HepG2 (cell line): ENCODE results near the gene TJP2. TPM values are rescaled to one million over a fixed set of nuclear protein-coding genes. Genes with fewer than 3 reads are reported as not detected.

Experiments used
- ATAC-seq: fragments of 200-7000 bp; cut with Tn5 transposase; 3 replicates; pipeline ENCODE4 v1.9.1; 2020; ENCODE audit warnings: mild to moderate bottlenecking, moderate library complexity
- BruUV-seq: library from RNA; stranded (reverse); fragments of 400-500 nt; replicated peaks from 2 replicates; lab custom pipeline; 2021; lab: Mats Ljungman, UMichigan
- CTCF ChIA-PET: fragments of 300-600 bp; formaldehyde crosslinking; extraction: SDS; loops from one replicate; lab custom pipeline; 2021; ENCODE audit warnings: low total read pairs, inconsistent platforms, low intra/inter-chr PET ratio; lab: Yijun Ruan, JAX
- POLR2A ChIA-PET: fragments of 350-600 bp; sonication (Branson Sonifier 250); formaldehyde crosslinking; loops from one replicate; lab custom pipeline; 2020; ENCODE audit warnings: antibody characterized with exemption, inconsistent platforms; lab: Yijun Ruan, JAX
- DNase-seq: peaks from one replicate; pipeline ENCODE4 v3.0.0-alpha.2; 2015; ENCODE audit warnings: low spot score
- FAIRE-seq: peaks from 3 replicates; lab custom pipeline; 2011; peaks lifted over from hg19 to GRCh38; lab: Jason Lieb, UNC
- H2AFZ ChIP-seq: one replicate; pipeline ENCODE4 v1.6.1; 2011; ENCODE audit warnings: low read length, inconsistent platforms
- H3K27ac ChIP-seq: fragments of 300-600 bp; 3 replicates; pipeline ENCODE4 v1.8.0; 2011; ENCODE audit warnings: mixed run types, mild to moderate bottlenecking, mixed read lengths, low read length, inconsistent platforms; ENCODE audit not compliant: insufficient read depth; ENCODE audit errors: extremely low read length
- H3K27me3 ChIP-seq, 2 experiments: fragments of 200-600 bp in 1 of 2; 2 replicates in 1 of 2; 3 replicates in 1 of 2; pipeline versions ENCODE4 v1.6.0 to v1.8.0; 2011; ENCODE audit warnings: low read length in 2 of 2, mild to moderate bottlenecking in 2 of 2, moderate library complexity in 2 of 2, inconsistent platforms in 1 of 2; ENCODE audit not compliant: insufficient read depth in 2 of 2, control insufficient read depth in 1 of 2
- H3K36me3 ChIP-seq, 2 experiments: fragments of 200-600 bp in 1 of 2; replicated peaks in 1 of 2; 2 replicates in 1 of 2; 3 replicates in 1 of 2; pipeline versions ENCODE4 v1.5.1 to v1.8.0; 2011; ENCODE audit warnings: low read length in 2 of 2, inconsistent platforms in 1 of 2; ENCODE audit not compliant: insufficient read depth in 2 of 2, control insufficient read depth in 1 of 2
- H3K4me1 ChIP-seq: 2 replicates; pipeline ENCODE4 v1.5.1; 2012; ENCODE audit warnings: low read length, inconsistent platforms; ENCODE audit not compliant: insufficient read depth
- H3K4me2 ChIP-seq: 2 replicates; pipeline ENCODE4 v1.6.0; 2011; ENCODE audit warnings: low read depth, low read length, inconsistent platforms
- H3K4me3 ChIP-seq, 3 experiments: fragments of 200-600 bp in 1 of 3; sonication (generic), shearing (Covaris generic) in 1 of 3; replicated peaks in 1 of 3; 2 replicates each; pipeline ENCODE4 v1.5.1; 2011 to 2016; ENCODE audit warnings: low read length in 3 of 3, inconsistent platforms in 2 of 3, low read depth in 2 of 3, mild to moderate bottlenecking in 2 of 3, control low read depth in 1 of 3, mixed read lengths in 1 of 3; ENCODE audit not compliant: insufficient read depth in 1 of 3
- H3K79me2 ChIP-seq: one replicate; pipeline ENCODE4 v1.6.1; 2011; ENCODE audit warnings: low read length, inconsistent platforms; ENCODE audit not compliant: insufficient read depth
- H3K9ac ChIP-seq: 2 replicates; pipeline ENCODE4 v1.6.0; 2011; ENCODE audit warnings: mild to moderate bottlenecking, low read depth, low read length, inconsistent platforms; ENCODE audit not compliant: insufficient read depth
- H3K9me3 ChIP-seq: 2 replicates; pipeline ENCODE4 v1.5.1; 2012; ENCODE audit warnings: mild to moderate bottlenecking, low read length
- H4K20me1 ChIP-seq: 2 replicates; pipeline ENCODE4 v1.6.0; 2011; ENCODE audit warnings: inconsistent platforms, mild to moderate bottlenecking, low read length, moderate library complexity; ENCODE audit not compliant: insufficient read depth
- CBX1 ChIP-seq: IDR thresholded peaks from one replicate; pipeline ENCODE4 v1.6.1; 2016; ENCODE audit warnings: antibody characterized with exemption, low read depth
- MAFF ChIP-seq: IDR thresholded peaks from 2 replicates; pipeline ENCODE4 v1.6.1; 2011; ENCODE audit warnings: low read depth, low read length, improper control_type of control experiment
- MAFK ChIP-seq, 2 experiments: IDR thresholded peaks in 1 of 2; conservative IDR thresholded peaks in 1 of 2; 2 replicates each; pipeline ENCODE4 v1.6.1; 2011; ENCODE audit warnings: improper control_type of control experiment in 2 of 2, low read length in 2 of 2
- ZNF431 ChIP-seq: sonication (generic); formaldehyde crosslinking; IDR thresholded peaks from 2 replicates; pipeline ENCODE4 v1.9.0; 2022; ENCODE audit warnings: missing genetic modification reagents, low read depth, mild to moderate bottlenecking, borderline replicate concordance
- ZNF496 ChIP-seq: sonication (generic); formaldehyde crosslinking; IDR thresholded peaks from 2 replicates; pipeline ENCODE4 v1.8.1; 2023; ENCODE audit warnings: mild to moderate bottlenecking, moderate library complexity, missing genetic modification reagents; ENCODE audit not compliant: insufficient replicate concordance
- ZNF569 ChIP-seq: sonication (generic); formaldehyde crosslinking; IDR thresholded peaks from 2 replicates; pipeline ENCODE4 v1.5.0; 2020; ENCODE audit warnings: mild to moderate bottlenecking, missing genetic modification reagents, moderate library complexity, borderline replicate concordance
- ZNF660 ChIP-seq: sonication (generic); formaldehyde crosslinking; IDR thresholded peaks from 2 replicates; pipeline ENCODE4 v1.5.1; 2020; ENCODE audit warnings: mild to moderate bottlenecking, low read depth, missing genetic modification reagents, borderline replicate concordance
- WGBS: methylation state at CpG from one replicate; pipeline ENCODE4 v1.1.6; 2017; ENCODE audit warnings: low lambda C conversion rate; 5-methylcytosine and 5-hydroxymethylcytosine counted together
- in situ Hi-C: cut with HindIII; loops from 2 replicates; pipeline ENCODE4 v1.10.0; 2017; ENCODE audit warnings: low pct_unique_long_range_greater_than_20kb; ENCODE audit not compliant: extremely low pct_ligation_motif_present
- intact Hi-C: fragments of 100-400 bp; cut with micrococcal nuclease; formaldehyde crosslinking; loops from one replicate; pipeline ENCODE4 v1.10.0; 2022; ENCODE audit not compliant: unreplicated experiment
- polyA plus RNA-seq, 8 experiments: library from polyadenylated mRNA; depleted of rRNA in 3 of 8; stranded (reverse) in 7 of 8; unstranded in 1 of 8; fragments of >200 nt; fragmentation: Illumina TruSeq in 4 of 8; extraction: Trizol in 4 of 8; gene quantifications; 2 replicates each; pipeline versions ENCODE4 v1.2.1 to v1.2.3, GENCODE V29; 2011 to 2016; ENCODE audit warnings: low read depth in 4 of 8, missing spikeins in 1 of 8, mixed read lengths in 1 of 8; ENCODE audit not compliant: insufficient read depth in 1 of 8
- total RNA-seq, 5 experiments: library from RNA; depleted of rRNA; stranded (reverse); fragments of >200 nt; fragmentation: Illumina TruSeq; extraction: Trizol; gene quantifications; 2 replicates each; pipeline ENCODE4 v1.2.3, GENCODE V29; 2016; ENCODE audit warnings: low read depth in 1 of 5

Gene TJP2
- total and polyA plus RNA-seq, 2 of the 13 experiments (the other 11 are each of a cell fraction or from before 2014, with no cell fraction given): 109 to 110 TPM

DNA sequence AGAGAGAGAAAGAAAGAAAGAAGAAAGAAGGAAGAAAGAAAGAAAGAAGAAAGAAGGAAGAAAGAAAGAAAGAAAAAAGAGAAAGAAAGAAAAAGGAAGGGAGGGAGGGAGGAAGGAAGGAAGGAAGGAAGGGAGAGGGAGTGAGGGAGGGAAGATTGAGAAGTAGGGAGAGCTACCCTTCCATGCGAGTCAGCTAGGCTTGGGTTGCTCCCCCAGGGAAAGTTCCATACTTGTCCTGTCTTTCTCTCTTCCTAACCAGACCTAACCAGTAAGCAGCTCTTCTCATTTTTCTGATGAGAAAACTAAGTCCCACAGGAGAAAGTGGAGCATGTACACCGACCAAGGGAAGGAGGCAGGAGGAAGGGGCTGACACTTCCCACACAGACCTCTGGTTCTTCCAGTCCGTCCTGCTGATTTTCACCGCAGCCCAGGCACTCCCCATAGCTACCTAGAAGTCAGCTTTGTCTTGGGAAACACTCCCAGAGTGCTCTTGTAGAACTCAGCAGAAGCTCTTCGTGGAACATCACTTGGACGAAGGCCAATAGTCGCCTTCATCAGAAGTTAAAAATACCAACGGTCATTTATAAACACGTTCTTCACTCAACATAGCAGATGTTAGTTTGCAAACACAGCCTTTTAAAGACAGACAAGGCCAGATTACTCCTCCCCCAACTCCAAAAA lies 121.9 kb downstream of the TJP2 start:
- ChIA-PET CTCF (no interaction called here), POLR2A (no interaction called here)
- H3K4me2 ChIP-seq: no peak overlapping the region
- no peak overlapping the region for H2AFZ ChIP-seq
- no peak overlapping the region for H3K9ac ChIP-seq
- no peak overlapping the region for H3K4me3 ChIP-seq
- H3K27ac ChIP-seq: no peak overlapping the region
- FAIRE-seq (no peak), DNase-seq (no peak), ATAC-seq (no peak)
- H3K79me2 ChIP-seq: no peaks in the 10 kb centered on the region
- H3K27me3 ChIP-seq: peaks cover 0 to 6% of the 10 kb centered on the region in 2 experiments; a peak in 2 of 5 replicates
- no peaks in the 10 kb centered on the region for H4K20me1 ChIP-seq
- in situ Hi-C loops: no loop called here
- intact Hi-C loops: no loop called here
- no peaks in the 10 kb centered on the region for H3K36me3 ChIP-seq
- no peaks in the 10 kb centered on the region for H3K9me3 ChIP-seq
- no TSS peak for BruUV-seq
- no peak for TF ChIP-seq ZNF569 (CRISPR knock-in tag)
- TF ChIP-seq ZNF496 (CRISPR knock-in tag): no peak
- no peaks in the 10 kb centered on the region for H3K4me1 ChIP-seq
- WGBS: 16% methylated on average over 9 of the region's 9 CpGs

DNA sequence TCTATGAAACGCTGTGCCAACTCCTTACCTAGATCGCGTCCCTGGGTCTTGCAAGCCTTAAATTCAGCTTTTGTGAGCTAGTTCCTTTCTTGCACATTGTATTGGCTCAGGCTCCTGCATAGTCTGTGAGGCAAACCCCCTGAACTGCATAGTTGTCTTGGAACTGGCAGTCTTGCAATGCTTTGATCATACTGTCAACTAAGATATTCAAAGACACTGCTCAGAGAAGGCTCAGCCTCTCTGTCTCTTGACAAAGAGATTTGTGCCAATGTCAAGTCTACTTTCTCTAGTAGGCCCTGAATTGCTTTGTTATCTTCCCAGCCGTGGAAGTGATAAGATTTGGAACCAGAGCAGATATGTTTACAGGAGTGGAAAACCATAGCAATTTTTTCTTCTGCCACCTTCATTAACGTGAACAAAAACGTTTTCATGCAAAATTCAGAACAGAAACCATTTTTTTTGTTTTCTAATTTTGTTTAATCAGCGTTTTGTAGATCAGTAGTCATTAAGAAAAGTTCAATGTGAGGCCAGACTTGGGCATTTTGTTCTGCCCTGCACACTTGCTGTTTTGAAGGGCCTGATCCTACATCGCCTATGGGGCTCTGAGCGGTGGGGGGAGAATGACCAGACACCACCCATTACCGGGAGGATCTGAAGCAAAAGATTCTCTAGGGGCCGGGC lies 123.4 kb downstream of the TJP2 start:
- Histone ChIP-seq H3K4me2 (no peak overlapping the region), H3K79me2 (no peaks in the 10 kb centered on the region), H3K4me1 (no peaks in the 10 kb centered on the region), H3K27me3 (peaks cover 0 to 6% of the 10 kb centered on the region in 2 experiments; a peak in 2 of 5 replicates), H2AFZ (no peak overlapping the region), H3K9ac (no peak overlapping the region), H3K4me3 (no peak overlapping the region)
- ChIA-PET CTCF (no interaction called here), POLR2A (no interaction called here)
- in situ Hi-C loops (no loop called here), intact Hi-C loops (no loop called here)
- TF ChIP-seq ZNF431 (CRISPR knock-in tag) (no peak), CBX1 (no peak), ZNF660 (CRISPR knock-in tag) (no peak), MAFF (peak; percentile 82), MAFK (conservative IDR thresholded peaks at IDR 0.05 in 1 of 2, IDR thresholded peaks at IDR 0.05 in 1 of 2; ENCODE audit: low read length in 2 of 2) (peak; percentile 75 to 86)
- TF ChIP-seq, all 625 proteins: peak for 2
- FAIRE-seq (no peak), ATAC-seq (no peak), DNase-seq (no peak)
- no peak overlapping the region for H3K27ac ChIP-seq
- no TSS peak for BruUV-seq
- H3K36me3 ChIP-seq: no peaks in the 10 kb centered on the region
- H3K9me3 ChIP-seq: no peaks in the 10 kb centered on the region
- no peaks in the 10 kb centered on the region for H4K20me1 ChIP-seq
- WGBS: 20% methylated on average over 11 of the region's 11 CpGs
